ENCODE measurements around the gene KIF5B.
A peak's percentile ranks its signal among the peaks of the same experiment; 100 is the strongest.
"Not testable (repeated sequence)": the region's sequence is repeated elsewhere in the genome, so short reads cannot be mapped to it uniquely, and the experiment has no call there.

KIF5B gene

DNA sequence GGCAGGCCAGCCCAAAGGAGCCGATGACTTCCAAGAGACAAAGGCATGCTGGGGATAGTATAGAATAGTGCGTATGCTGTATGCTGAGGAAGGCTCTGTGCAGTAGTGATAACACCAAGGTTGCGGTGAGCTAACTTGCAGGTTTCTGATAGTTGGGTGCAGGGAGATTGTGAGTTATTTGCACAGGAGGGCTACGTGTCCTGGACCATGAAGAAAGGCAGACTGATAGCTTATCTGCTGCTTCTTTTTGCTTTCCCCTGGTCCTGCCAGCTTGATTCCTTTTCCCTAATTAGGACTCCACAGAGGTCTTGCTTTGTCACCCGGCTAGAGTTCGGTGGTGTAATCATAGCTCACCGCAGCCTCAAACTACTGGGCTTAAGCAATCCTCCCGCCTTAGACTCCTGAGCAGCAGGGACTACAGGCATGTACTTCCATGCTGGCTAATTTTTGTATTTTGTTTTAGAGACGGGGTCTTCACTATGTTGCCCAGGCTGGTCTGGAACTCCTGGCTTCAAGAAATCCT is 83.6 kb downstream of the KIF5B start:
- H3K4me3 Mint-ChIP-seq: no peak overlapping the region
- no peak overlapping the region for H3K27ac Mint-ChIP-seq
- H3K4me1 Mint-ChIP-seq: peaks cover 24% of the 10 kb centered on the region
- no peak for DNase-seq
- H3K27me3 Mint-ChIP-seq: no peaks in the 10 kb centered on the region
- no peaks in the 10 kb centered on the region for H3K9me3 Mint-ChIP-seq
- ATAC-seq: no peak

GRCh38 chr10:31969847-31970246 is 86.4 kb downstream of the KIF5B start:
- DNase-seq, H3K27me3 Mint-ChIP-seq, H3K27ac Mint-ChIP-seq, H3K9me3 Mint-ChIP-seq, H3K4me1 Mint-ChIP-seq, ATAC-seq, H3K4me3 Mint-ChIP-seq: not testable (repeated sequence)

- ATAC-seq (no peak), DNase-seq (no peak)
- Mint-ChIP-seq H3K4me1 (peaks cover 25% of the 10 kb centered on the region), H3K4me3 (no peak overlapping the region), H3K27me3 (no peaks in the 10 kb centered on the region), H3K27ac (no peak overlapping the region), H3K9me3 (no peaks in the 10 kb centered on the region)
Observed at GRCh38 chr10:31963589-31963980, 92.6 kb downstream of the KIF5B start.

DNA sequence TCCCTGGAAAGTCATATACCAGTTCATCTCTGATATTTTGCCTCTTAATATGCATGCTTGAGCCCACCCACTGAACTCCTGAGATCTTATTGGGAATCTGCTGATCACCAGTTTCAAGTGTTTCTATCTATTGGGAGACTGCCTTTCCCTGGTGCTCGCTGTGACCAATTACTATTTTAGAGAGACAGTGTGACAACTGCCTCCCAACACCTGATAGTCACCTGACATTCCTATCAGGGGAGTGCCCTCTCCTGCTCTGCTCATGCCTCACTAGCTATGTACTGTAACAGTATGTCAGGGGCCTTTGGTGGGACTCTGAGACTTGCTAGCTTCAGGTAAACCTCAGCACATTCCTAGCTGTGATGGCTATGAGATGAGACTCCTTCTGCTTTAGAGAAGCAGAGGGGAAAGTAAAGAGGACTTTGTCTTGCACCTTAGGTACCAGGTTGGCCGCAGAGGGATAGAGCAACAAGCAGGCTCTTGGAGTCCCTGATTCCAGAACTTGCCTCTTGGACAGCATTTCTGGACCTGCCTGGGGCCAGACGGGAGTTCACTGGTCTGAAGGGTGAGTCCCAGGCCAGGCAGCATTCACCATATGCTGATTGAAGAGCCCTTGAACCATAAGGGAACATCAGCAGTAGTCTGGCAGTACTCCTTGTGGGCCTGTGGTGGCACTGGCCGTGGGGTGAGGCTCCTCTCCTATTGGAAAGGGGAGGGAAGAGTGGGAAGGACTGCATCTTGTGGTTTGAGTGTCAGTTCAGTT is 93.2 kb downstream of the KIF5B start:
- Mint-ChIP-seq H3K27me3 (no peaks in the 10 kb centered on the region), H3K9me3 (no peaks in the 10 kb centered on the region), H3K27ac (peak overlapping the region in 1 of 2 donors; percentile 46), H3K4me3 (peak overlapping the region in 1 of 2 donors; percentile 32), H3K4me1 (peaks cover 25% of the 10 kb centered on the region)
- DNase-seq (no peak), ATAC-seq (no peak)

DNA sequence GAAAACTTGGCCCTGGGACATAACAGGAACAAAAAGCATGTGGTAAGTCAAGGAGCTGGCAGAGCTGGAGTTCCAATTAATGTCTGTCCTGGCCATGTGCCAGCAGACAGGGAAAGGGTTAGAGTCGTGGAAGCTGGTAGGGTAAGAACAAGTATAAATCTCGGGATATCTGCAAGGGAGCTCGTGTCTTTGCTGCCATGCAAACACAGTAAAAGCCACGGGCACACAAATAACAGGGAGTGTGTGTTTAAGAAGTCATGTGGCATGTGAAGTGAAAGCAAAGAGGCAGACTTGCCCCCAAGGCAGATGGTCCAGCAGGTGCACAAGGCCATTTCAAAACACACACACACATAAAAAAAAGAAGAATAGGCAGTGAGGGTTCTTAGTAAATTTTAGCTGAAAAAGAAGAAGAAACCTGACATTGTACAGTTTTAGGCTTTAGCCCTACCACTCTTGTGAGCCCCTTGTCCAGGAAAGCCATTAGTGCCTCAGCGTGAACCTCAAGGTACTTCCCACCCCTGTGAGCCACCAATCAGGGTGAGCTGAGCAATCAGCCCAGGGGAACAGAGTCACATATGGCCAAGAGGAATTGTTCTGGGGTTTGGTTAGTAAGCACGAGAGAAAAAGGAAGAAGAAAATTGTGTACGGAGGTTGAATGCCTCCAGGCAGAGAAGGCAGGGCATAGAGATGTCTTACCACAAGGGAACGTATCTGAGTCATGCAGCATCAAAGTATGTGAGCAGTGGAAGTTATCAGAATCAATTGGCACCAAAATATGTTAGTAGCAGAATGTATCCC is 94.7 kb downstream of the KIF5B start:
- ATAC-seq (peak; percentile 77), DNase-seq (peak in 1 of 2 donors; percentile 12)
- Mint-ChIP-seq H3K27ac (peak overlapping the region in 1 of 2 donors; percentile 19), H3K9me3 (peaks cover 0 to under 1% of the 10 kb centered on the region in 2 donors), H3K4me3 (peak overlapping the region; percentile 2 to 20), H3K27me3 (no peaks in the 10 kb centered on the region), H3K4me1 (peaks cover 25% of the 10 kb centered on the region)

GRCh38 chr10:31959461-31960173 is 96.6 kb downstream of the KIF5B start:
- DNase-seq (no peak), ATAC-seq (no peak)
- Mint-ChIP-seq H3K27me3 (no peaks in the 10 kb centered on the region), H3K4me1 (peaks cover 31% of the 10 kb centered on the region), H3K27ac (no peak overlapping the region), H3K4me3 (no peak overlapping the region), H3K9me3 (peaks cover 2 to 12% of the 10 kb centered on the region in 2 donors)

Measured in stimulated activated naive CD8-positive, alpha-beta T cell treated with anti-CD3 and anti-CD28 coated beads, Interleukin-15, amount 100 ng/mL, for 72 hours (primary cell).